Measurements from ENCODE around the gene STRIP2. TPM values are rescaled to one million over a fixed set of nuclear protein-coding genes. Genes with fewer than 3 reads are reported as not detected.
"Not testable (repeated sequence)": the region's sequence is repeated elsewhere in the genome, so short reads cannot be mapped to it uniquely, and the experiment has no call there.

The STRIP2 gene
- total RNA-seq, 3 donors from 2014 or later (not counting 1 experiment from before 2014, with no cell fraction given): 1.7 to 2.3 (median 2.1) TPM

- H3K4me3 Mint-ChIP-seq; H3K36me3 ChIP-seq (ENCODE audit: control insufficient read depth, insufficient read depth, low read length); H3K9me3 ChIP-seq (ENCODE audit: control insufficient read depth, insufficient read depth, low read length); H3K27ac Mint-ChIP-seq; DNase-seq; H3K4me1 Mint-ChIP-seq; H3K36me3 Mint-ChIP-seq; intact Hi-C loops (cut with micrococcal nuclease); H3K27ac ChIP-seq (ENCODE audit: low read length); H3K9me3 Mint-ChIP-seq; H3K27me3 ChIP-seq (ENCODE audit: control insufficient read depth, insufficient read depth, low read length); H3K4me3 ChIP-seq (ENCODE audit: low read length); H3K4me1 ChIP-seq (ENCODE audit: control insufficient read depth, insufficient read depth, low read length); ATAC-seq; H3K27me3 Mint-ChIP-seq (ENCODE audit: low read depth in 2 of 2): not testable (repeated sequence)
- 87% methylated on average over 2 of the region's 2 CpGs for WGBS (ENCODE audit: insufficient coverage)
Measured at GRCh38 chr7:129448608-129449007, 14.4 kb downstream of the STRIP2 start.

DNA sequence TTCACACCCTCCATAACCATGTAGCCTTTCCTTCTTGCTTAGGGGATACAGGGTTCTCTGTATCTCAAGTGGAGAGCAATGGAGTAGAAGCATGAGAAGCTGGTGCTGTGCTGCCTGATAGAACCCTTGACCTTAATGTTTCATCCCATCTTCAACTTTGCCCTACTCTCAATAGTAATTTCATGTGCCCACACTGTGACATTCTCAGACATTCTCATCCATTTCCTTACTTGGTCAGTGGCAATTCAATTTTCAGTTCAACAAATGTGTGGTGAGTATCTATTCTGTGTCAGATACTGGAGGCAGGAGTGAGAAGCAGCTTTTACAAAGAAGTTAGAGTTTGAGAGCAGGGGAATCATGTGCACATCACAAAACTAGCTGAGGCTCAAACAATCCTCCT is 16.1 kb downstream of the STRIP2 start:
- Mint-ChIP-seq H3K4me3 (no peak overlapping the region), H3K9me3 (peaks cover 0 to 2% of the 10 kb centered on the region in 2 donors), H3K36me3 (peaks cover 7% of the 10 kb centered on the region), H3K27ac (no peak overlapping the region), H3K27me3 (ENCODE audit: low read depth in 2 of 2) (no peaks in the 10 kb centered on the region), H3K4me1 (no peaks in the 10 kb centered on the region)
- intact Hi-C loops (cut with micrococcal nuclease): no loop called here
- H3K4me1 ChIP-seq (ENCODE audit: control insufficient read depth, insufficient read depth, low read length): no peaks in the 10 kb centered on the region
- no peaks in the 10 kb centered on the region for H3K27me3 ChIP-seq (ENCODE audit: control insufficient read depth, insufficient read depth, low read length)
- H3K9me3 ChIP-seq (ENCODE audit: control insufficient read depth, insufficient read depth, low read length): peaks cover 7% of the 10 kb centered on the region
- no peak for TF ChIP-seq CTCF (IDR thresholded peaks at IDR 0.05)
- no peak for DNase-seq
- no peak overlapping the region for H3K27ac ChIP-seq (ENCODE audit: low read length)
- H3K4me3 ChIP-seq (ENCODE audit: low read length): no peak overlapping the region
- H3K36me3 ChIP-seq (ENCODE audit: control insufficient read depth, insufficient read depth, low read length): no peaks in the 10 kb centered on the region
- no peak for ATAC-seq

DNA sequence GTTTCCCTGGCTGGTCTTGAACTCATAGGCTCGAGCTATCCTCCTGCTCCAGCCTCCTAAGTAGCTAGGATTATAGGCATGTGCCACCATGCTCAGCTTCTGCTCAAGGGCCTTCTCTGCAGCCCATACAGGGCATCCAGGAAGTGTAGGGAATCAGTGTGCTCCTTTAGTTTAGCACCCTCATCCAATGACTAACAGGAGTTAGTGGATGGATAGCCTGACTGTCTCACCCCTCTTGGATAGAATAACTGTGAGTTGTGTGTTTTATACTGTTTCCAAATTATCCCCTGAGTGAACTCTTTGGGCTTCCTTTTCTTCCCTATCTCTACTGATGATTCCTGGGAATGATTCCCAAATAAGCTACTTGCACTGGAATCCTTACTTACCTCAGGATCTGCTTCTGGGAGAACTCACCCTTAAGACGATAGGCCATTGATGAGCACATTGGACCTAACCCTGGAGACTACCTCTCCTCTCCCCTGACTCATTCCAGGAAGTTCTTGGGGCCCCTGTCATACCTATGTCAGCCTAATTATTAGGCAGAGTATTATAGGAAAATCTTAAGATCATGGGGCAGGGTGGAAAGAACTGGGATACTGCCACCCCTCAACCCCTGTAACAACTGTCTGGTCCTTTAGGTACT is 18.5 kb downstream of the STRIP2 start:
- intact Hi-C loops (cut with micrococcal nuclease): no loop called here
- Mint-ChIP-seq H3K27me3 (ENCODE audit: low read depth in 2 of 2) (no peaks in the 10 kb centered on the region), H3K27ac (no peak overlapping the region), H3K36me3 (peaks cover 7% of the 10 kb centered on the region), H3K9me3 (peaks cover 0 to 2% of the 10 kb centered on the region in 2 donors), H3K4me3 (no peak overlapping the region), H3K4me1 (no peaks in the 10 kb centered on the region)
- Histone ChIP-seq H3K9me3 (ENCODE audit: control insufficient read depth, insufficient read depth, low read length) (peaks cover 7% of the 10 kb centered on the region), H3K27ac (ENCODE audit: low read length) (no peak overlapping the region), H3K27me3 (ENCODE audit: control insufficient read depth, insufficient read depth, low read length) (no peaks in the 10 kb centered on the region), H3K4me1 (ENCODE audit: control insufficient read depth, insufficient read depth, low read length) (no peaks in the 10 kb centered on the region), H3K4me3 (ENCODE audit: low read length) (no peak overlapping the region), H3K36me3 (ENCODE audit: control insufficient read depth, insufficient read depth, low read length) (no peaks in the 10 kb centered on the region)
- WGBS (ENCODE audit: insufficient coverage): 86% methylated on average over 2 of the region's 2 CpGs
- no peak for DNase-seq
- no peak for ATAC-seq
- TF ChIP-seq CTCF (IDR thresholded peaks at IDR 0.05): no peak

GRCh38 chr7:129453510-129454248 is 19.4 kb downstream of the STRIP2 start:
- H3K9me3 ChIP-seq (ENCODE audit: control insufficient read depth, insufficient read depth, low read length): peaks cover 2% of the 10 kb centered on the region
- Mint-ChIP-seq H3K27me3 (ENCODE audit: low read depth in 2 of 2) (no peaks in the 10 kb centered on the region), H3K36me3 (peaks cover 7% of the 10 kb centered on the region), H3K9me3 (peaks cover 0 to 2% of the 10 kb centered on the region in 2 donors), H3K4me3 (no peak overlapping the region), H3K4me1 (no peaks in the 10 kb centered on the region), H3K27ac (no peak overlapping the region)
- 90% methylated on average over 1 of the region's 1 CpG for WGBS (ENCODE audit: insufficient coverage)
- H3K27me3 ChIP-seq (ENCODE audit: control insufficient read depth, insufficient read depth, low read length): no peaks in the 10 kb centered on the region
- ATAC-seq (no peak), DNase-seq (no peak)
- no peak overlapping the region for H3K27ac ChIP-seq (ENCODE audit: low read length)
- H3K36me3 ChIP-seq (ENCODE audit: control insufficient read depth, insufficient read depth, low read length): no peaks in the 10 kb centered on the region
- intact Hi-C loops (cut with micrococcal nuclease): no loop called here
- H3K4me1 ChIP-seq (ENCODE audit: control insufficient read depth, insufficient read depth, low read length): no peaks in the 10 kb centered on the region
- no peak overlapping the region for H3K4me3 ChIP-seq (ENCODE audit: low read length)
- no peak for TF ChIP-seq CTCF (IDR thresholded peaks at IDR 0.05)

All from natural killer cell (primary cell).